Activated naive CD4-positive, alpha-beta T cell treated with anti-CD3 and anti-CD28 coated beads for 36 hours (primary cell): Measurements from ENCODE around the gene GALNT1. TPM values are rescaled to one million over a fixed set of nuclear protein-coding genes. Genes with fewer than 3 reads are reported as not detected.

Source experiments
- CTCF ChIA-PET: fragments of 350-600 bp; sonication (Branson Sonifier 250); formaldehyde crosslinking; loops from one replicate; lab custom pipeline; 2021; ENCODE audit warnings: antibody characterized with exemption; lab: Charles Lee
- DNase-seq: peaks from one replicate; pipeline ENCODE4 v3.0.0-alpha.2; 2020
- H3K27ac Mint-ChIP-seq: one replicate; pipeline ENCODE4 v1.8.0; 2021; ENCODE audit warnings: mild to moderate bottlenecking, mixed read lengths
- H3K27me3 Mint-ChIP-seq: one replicate; pipeline ENCODE4 v1.8.0; 2021; ENCODE audit warnings: low read depth, mixed read lengths
- H3K36me3 Mint-ChIP-seq: one replicate; pipeline ENCODE4 v1.8.0; 2021; ENCODE audit warnings: low read depth, mixed read lengths
- H3K4me1 Mint-ChIP-seq: one replicate; pipeline ENCODE4 v1.8.0; 2021; ENCODE audit warnings: low read depth, mixed read lengths
- H3K4me3 Mint-ChIP-seq: one replicate; pipeline ENCODE4 v1.8.0; 2021; ENCODE audit warnings: mild to moderate bottlenecking, moderate library complexity, mixed read lengths
- H3K9me3 Mint-ChIP-seq: one replicate; pipeline ENCODE4 v1.8.0; 2021; ENCODE audit warnings: mixed read lengths
- intact Hi-C: fragments of 100-400 bp; cut with micrococcal nuclease; formaldehyde crosslinking; loops from one replicate; pipeline ENCODE4 v1.15.1; 2023
- microRNA-seq: library from miRNA; unstranded; fragments of <30 nt; microRNA quantifications from one replicate; pipeline ENCODE4 v1.2.0, GENCODE V29; 2022; ENCODE audit warnings: borderline microRNAs expressed, borderline replicate concordance
- total RNA-seq, 2 experiments: library from RNA; stranded (reverse); gene quantifications; one replicate each; pipeline ENCODE4 v1.2.3, GENCODE V29; 2021

Gene GALNT1
- total RNA-seq, 2 experiments from 2014 or later: 46.7 to 48.7 TPM

- Mint-ChIP-seq H3K27me3 (peaks cover 11% of the 10 kb centered on the region), H3K27ac (no peak overlapping the region), H3K36me3 (peaks cover 1% of the 10 kb centered on the region), H3K9me3 (no peaks in the 10 kb centered on the region), H3K4me1 (no peaks in the 10 kb centered on the region), H3K4me3 (no peak overlapping the region)
- CTCF ChIA-PET: no interaction called here
- intact Hi-C loops: no loop called here
- DNase-seq: no peak
Observed at GRCh38 chr18:35753306-35753910, 171.9 kb downstream of the GALNT1 start.

- Mint-ChIP-seq H3K9me3 (no peaks in the 10 kb centered on the region), H3K4me1 (no peaks in the 10 kb centered on the region), H3K27ac (no peak overlapping the region), H3K4me3 (no peak overlapping the region), H3K36me3 (peaks cover 1% of the 10 kb centered on the region), H3K27me3 (peaks cover 13% of the 10 kb centered on the region)
- CTCF ChIA-PET: interaction anchor here (0.6 to 1.0 kb wide), 3 partner anchors 126 to 341 kb away, joined by 3 read pairs; no protein-coding TSS in a partner anchor
- DNase-seq: no peak
- intact Hi-C loops: no loop called here
Observed at GRCh38 chr18:35754464-35754863, 172.9 kb downstream of the GALNT1 start.

- CTCF ChIA-PET: interaction anchor here (0.7 to 2.8 kb wide), 6 partner anchors 9 to 529 kb away, joined by 3 to 12 read pairs (median 3); no protein-coding TSS in a partner anchor
- peaks cover 18% of the 10 kb centered on the region for H3K27me3 Mint-ChIP-seq
- intact Hi-C loops: loop anchor here (5.0 kb wide), 1 partner anchor 348 kb away; no protein-coding TSS in a partner anchor
- no peaks in the 10 kb centered on the region for H3K4me1 Mint-ChIP-seq
- no peak for DNase-seq
- H3K9me3 Mint-ChIP-seq: no peaks in the 10 kb centered on the region
- no peak overlapping the region for H3K4me3 Mint-ChIP-seq
- H3K36me3 Mint-ChIP-seq: peaks cover 1% of the 10 kb centered on the region
- H3K27ac Mint-ChIP-seq: no peak overlapping the region
Observed at GRCh38 chr18:35755369-35755768, 173.8 kb downstream of the GALNT1 start.

DNA sequence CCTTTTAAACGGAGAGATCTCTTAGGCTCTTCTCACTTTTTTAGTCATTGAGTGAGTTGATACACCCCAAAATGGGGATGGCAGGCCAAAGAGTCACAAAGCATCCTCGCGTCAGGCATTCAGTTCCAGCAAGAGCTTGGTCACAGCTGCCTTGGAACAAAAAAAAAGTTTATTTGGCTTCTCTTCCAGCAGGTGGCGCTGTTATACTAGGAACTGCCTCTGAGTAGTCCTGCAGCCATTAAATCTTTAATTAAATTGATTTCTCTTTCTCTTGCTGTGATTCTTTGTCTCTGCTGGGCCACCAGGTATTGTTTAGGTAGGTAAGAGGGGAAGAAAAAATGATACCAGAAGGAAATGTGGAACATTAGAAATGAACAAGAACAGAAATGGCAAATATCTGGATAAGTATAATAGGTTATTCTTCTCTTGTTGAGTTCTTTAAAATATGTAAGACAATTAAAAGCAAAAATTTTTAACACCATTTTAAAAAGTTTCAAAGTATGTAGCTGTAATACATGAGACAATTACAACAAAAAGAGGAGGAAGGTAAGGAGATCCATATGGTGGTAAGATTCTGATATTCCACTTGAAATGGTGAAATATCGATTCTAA, 175.1 kb downstream of the GALNT1 start:
- peaks cover 18% of the 10 kb centered on the region for H3K27me3 Mint-ChIP-seq
- H3K9me3 Mint-ChIP-seq: no peaks in the 10 kb centered on the region
- intact Hi-C loops: loop anchor here (1.0 to 5.0 kb wide), 7 partner anchors 167 to 528 kb away; no protein-coding TSS in a partner anchor
- no peak overlapping the region for H3K27ac Mint-ChIP-seq
- H3K36me3 Mint-ChIP-seq: peaks cover 1% of the 10 kb centered on the region
- DNase-seq: peak; percentile 78
- no peaks in the 10 kb centered on the region for H3K4me1 Mint-ChIP-seq
- CTCF ChIA-PET: interaction anchor here (0.6 to 2.8 kb wide), 31 partner anchors 11 to 1829 kb away, joined by 3 to 12 read pairs (median 4); no protein-coding TSS in a partner anchor
- no peak overlapping the region for H3K4me3 Mint-ChIP-seq

Small RNA genes within 50 kb of the gene (microRNA-seq; reads per million reads assigned to microRNA genes)
- gene MIR3975: not detected

Other genes starting within 250 kb of the GALNT1 start
- 10 to 100 TPM; 46.8 to 47.8 TPM for gene ZNF24, start 237.3 kb upstream of the GALNT1 start, total RNA-seq
- gene ZNF396, start 204.4 kb upstream of the GALNT1 start, total RNA-seq: under 1 TPM; 0.74 to 0.77 TPM
- 10 to 100 TPM; 34.4 to 36.6 TPM for gene INO80C, start 83.8 kb upstream of the GALNT1 start, total RNA-seq